H1 (cell line): ENCODE measurements around the gene KCNB1. TPM values are rescaled to one million over a fixed set of nuclear protein-coding genes. Genes with fewer than 3 reads are reported as not detected.

Experiments used
- CTCF ChIA-PET: fragments of 300-600 bp; sonication (Branson Sonifier 250); formaldehyde crosslinking; loops from one replicate; lab custom pipeline; 2021; ENCODE audit not compliant: partially characterized antibody; lab: Charles Lee
- POLR2A ChIA-PET: fragments of 300-600 bp; sonication (Branson Sonifier 250); formaldehyde crosslinking; loops from one replicate; lab custom pipeline; 2021; ENCODE audit warnings: inconsistent platforms; ENCODE audit not compliant: partially characterized antibody; lab: Charles Lee
- DNase-seq, 2 experiments: peaks; one replicate each; pipeline versions ENCODE4 v3.0.0 to v3.0.0-alpha.2; 2010 to 2022; ENCODE audit warnings: low spot score in 2 of 2, low read depth in 1 of 2, mixed read lengths in 1 of 2
- FAIRE-seq: peaks from 2 replicates; lab custom pipeline; 2011; peaks lifted over from hg19 to GRCh38; lab: Jason Lieb, UNC
- H2AFZ ChIP-seq: 2 replicates; pipeline ENCODE4 v1.8.1; 2012; ENCODE audit warnings: low read length, inconsistent platforms
- H2AK5ac ChIP-seq: 2 replicates; pipeline ENCODE4 v1.6.1; 2013; ENCODE audit warnings: low read depth, low read length
- H2BK120ac ChIP-seq: replicated peaks from 2 replicates; pipeline ENCODE3; 2013; ENCODE audit warnings: low read depth, low read length, inconsistent platforms
- H2BK12ac ChIP-seq: 2 replicates; pipeline ENCODE4 v1.6.1; 2013; ENCODE audit warnings: low read depth, low read length
- H2BK15ac ChIP-seq: 2 replicates; pipeline ENCODE4 v1.6.1; 2013; ENCODE audit warnings: low read length
- H2BK20ac ChIP-seq: 2 replicates; pipeline ENCODE4 v1.6.1; 2013; ENCODE audit warnings: low read length
- H2BK5ac ChIP-seq: 2 replicates; pipeline ENCODE4 v1.6.1; 2013; ENCODE audit warnings: low read depth, low read length
- H3K14ac ChIP-seq: 2 replicates; pipeline ENCODE4 v1.6.1; 2013; ENCODE audit warnings: inconsistent platforms; ENCODE audit not compliant: insufficient read length
- H3K18ac ChIP-seq: 2 replicates; pipeline ENCODE4 v1.6.1; 2013; ENCODE audit warnings: low read length; ENCODE audit errors: extremely low read depth
- H3K23ac ChIP-seq: 2 replicates; pipeline ENCODE4 v1.6.1; 2013; ENCODE audit warnings: inconsistent platforms; ENCODE audit not compliant: insufficient read length
- H3K23me2 ChIP-seq: 2 replicates; pipeline ENCODE4 v1.6.1; 2013; ENCODE audit warnings: low read depth, low read length
- H3K27ac ChIP-seq: 2 replicates; pipeline ENCODE4 v1.6.1; 2011; ENCODE audit warnings: low read depth, low read length, inconsistent platforms
- H3K27me3 ChIP-seq, 4 experiments: replicated peaks in 1 of 4; 1 replicate in 1 of 4; 2 replicates in 3 of 4; pipeline versions ENCODE4 v1.6.1 to v1.8.1; 2011 to 2013; ENCODE audit warnings: low read length in 3 of 4, mild to moderate bottlenecking in 3 of 4, inconsistent platforms in 2 of 4, mixed read lengths in 2 of 4, moderate library complexity in 1 of 4; ENCODE audit not compliant: control insufficient read depth in 3 of 4, insufficient read depth in 3 of 4; ENCODE audit errors: extremely low read depth in 1 of 4
- H3K36me3 ChIP-seq, 4 experiments: 2 replicates each; pipeline versions ENCODE4 v1.6.1 to v1.8.1; 2011 to 2013; ENCODE audit warnings: mild to moderate bottlenecking in 4 of 4, low read length in 3 of 4, moderate library complexity in 2 of 4, control low read depth in 1 of 4, inconsistent platforms in 1 of 4; ENCODE audit not compliant: insufficient read depth in 4 of 4, control insufficient read depth in 2 of 4
- H3K4ac ChIP-seq: replicated peaks from 2 replicates; pipeline ENCODE3; 2013; ENCODE audit warnings: low read length, low read depth, mixed read lengths, inconsistent platforms; ENCODE audit not compliant: insufficient read length
- H3K4me1 ChIP-seq, 4 experiments: replicated peaks in 1 of 4; 1 replicate in 1 of 4; 2 replicates in 3 of 4; pipeline versions ENCODE4 v1.6.1 to v1.8.1; 2011 to 2013; ENCODE audit warnings: low read length in 3 of 4, inconsistent platforms in 2 of 4, mixed read lengths in 1 of 4; ENCODE audit not compliant: insufficient read depth in 4 of 4, control insufficient read depth in 3 of 4
- H3K4me2 ChIP-seq, 2 experiments: 2 replicates each; pipeline versions ENCODE4 v1.6.1 to v1.8.1; 2011 to 2013; ENCODE audit warnings: low read depth in 2 of 2, low read length in 2 of 2, control low read depth in 1 of 2, inconsistent platforms in 1 of 2, mild to moderate bottlenecking in 1 of 2; ENCODE audit not compliant: insufficient read depth in 1 of 2
- H3K4me3 ChIP-seq, 4 experiments: fragments of 200-600, 300-600 bp in 1 of 4; sonication (generic), shearing (Covaris generic), sonication (Bioruptor Twin) in 1 of 4; 2 replicates each; pipeline versions ENCODE4 v1.5.1 to v1.8.1; 2011 to 2016; ENCODE audit warnings: low read length in 4 of 4, low read depth in 3 of 4, control low read depth in 2 of 4, inconsistent platforms in 2 of 4, mild to moderate bottlenecking in 2 of 4, mixed read lengths in 1 of 4, moderate library complexity in 1 of 4; ENCODE audit not compliant: insufficient read depth in 2 of 4; ENCODE audit errors: extremely low read depth in 1 of 4
- H3K56ac ChIP-seq: replicated peaks from 2 replicates; pipeline ENCODE3; 2013; ENCODE audit warnings: low read depth, mild to moderate bottlenecking, mixed read lengths, low read length, inconsistent platforms; ENCODE audit not compliant: insufficient read length
- H3K79me1 ChIP-seq: 2 replicates; pipeline ENCODE4 v1.6.1; 2013; ENCODE audit warnings: low read depth, low read length, control low read depth
- H3K79me2 ChIP-seq, 2 experiments: 2 replicates each; pipeline versions ENCODE4 v1.6.1 to v1.8.1; 2012 to 2013; ENCODE audit warnings: low read length in 2 of 2, mild to moderate bottlenecking in 2 of 2, inconsistent platforms in 1 of 2; ENCODE audit not compliant: insufficient read depth in 2 of 2, control insufficient read depth in 1 of 2
- H3K9ac ChIP-seq, 4 experiments: replicated peaks in 1 of 4; 1 replicate in 1 of 4; 2 replicates in 3 of 4; pipeline versions ENCODE4 v1.6.1 to v1.8.1; 2011 to 2013; ENCODE audit warnings: low read depth in 3 of 4, low read length in 3 of 4, control low read depth in 2 of 4, mild to moderate bottlenecking in 2 of 4, moderate library complexity in 2 of 4, inconsistent platforms in 1 of 4; ENCODE audit errors: extremely low read depth in 1 of 4
- H3K9me3 ChIP-seq, 2 experiments: 2 replicates each; pipeline versions ENCODE4 v1.6.1 to v1.8.1; 2012 to 2013; ENCODE audit warnings: mild to moderate bottlenecking in 2 of 2, moderate library complexity in 2 of 2, control low read depth in 1 of 2, inconsistent platforms in 1 of 2, low read depth in 1 of 2, low read length in 1 of 2, mixed read lengths in 1 of 2; ENCODE audit not compliant: insufficient read depth in 2 of 2
- H4K20me1 ChIP-seq, 2 experiments: replicated peaks in 1 of 2; 2 replicates each; pipeline versions ENCODE3 to v1.8.1; 2011 to 2013; ENCODE audit warnings: inconsistent platforms in 2 of 2, low read length in 2 of 2, mild to moderate bottlenecking in 1 of 2; ENCODE audit not compliant: insufficient read depth in 2 of 2, control insufficient read depth in 1 of 2
- H4K5ac ChIP-seq: 2 replicates; pipeline ENCODE4 v1.6.1; 2013; ENCODE audit warnings: low read length, low read depth, mixed read lengths, inconsistent platforms; ENCODE audit not compliant: insufficient read length
- H4K8ac ChIP-seq: 2 replicates; pipeline ENCODE4 v1.8.0; 2013; ENCODE audit warnings: mild to moderate bottlenecking, moderate library complexity, low read length, inconsistent platforms; ENCODE audit not compliant: insufficient read depth; ENCODE audit errors: extremely low read depth
- H4K91ac ChIP-seq: replicated peaks from 2 replicates; pipeline ENCODE3; 2013; ENCODE audit warnings: low read length, mixed read lengths, inconsistent platforms; ENCODE audit not compliant: insufficient read length
- ASH2L ChIP-seq: fragments of 200-600, 300-600 bp; sonication (generic); IDR thresholded peaks from one replicate; pipeline ENCODE4 v1.7.1; 2017; ENCODE audit warnings: low read length
- BCL11A ChIP-seq, 2 experiments: IDR thresholded peaks; one replicate each; pipeline ENCODE4 v1.6.1; 2011; ENCODE audit warnings: low read depth in 2 of 2, low read length in 2 of 2, mild to moderate bottlenecking in 2 of 2
- CREB1 ChIP-seq: IDR thresholded peaks from 2 replicates; pipeline ENCODE4 v1.6.1; 2012; ENCODE audit warnings: inconsistent platforms
- KDM4A ChIP-seq: IDR thresholded peaks from one replicate; pipeline ENCODE4 v1.7.1; 2012; ENCODE audit warnings: low read depth, mild to moderate bottlenecking, moderate library complexity, low read length, inconsistent platforms; ENCODE audit not compliant: severe bottlenecking
- NANOG ChIP-seq: IDR thresholded peaks from 2 replicates; pipeline ENCODE4 v1.6.1; 2011; ENCODE audit warnings: low read length, low read depth, mild to moderate bottlenecking, inconsistent platforms; ENCODE audit not compliant: insufficient read depth, poor library complexity, severe bottlenecking
- PHF8 ChIP-seq: fragments of 200-600 bp; sonication (generic); conservative IDR thresholded peaks from 2 replicates; pipeline ENCODE4 v1.7.1; 2012; ENCODE audit warnings: low read depth, mild to moderate bottlenecking, inconsistent platforms, low read length, moderate library complexity
- POLR2AphosphoS5 ChIP-seq: IDR thresholded peaks from 2 replicates; pipeline ENCODE4 v1.6.1; 2011; ENCODE audit warnings: low read depth, low read length
- POU5F1 ChIP-seq: IDR thresholded peaks from 2 replicates; pipeline ENCODE4 v1.6.1; 2011; ENCODE audit warnings: low read depth, mild to moderate bottlenecking, low read length, moderate library complexity
- SAP30 ChIP-seq: fragments of 300-600 bp; sonication (generic); IDR thresholded peaks from 2 replicates; pipeline ENCODE4 v1.7.1; 2012; ENCODE audit warnings: low read length, moderate library complexity, mild to moderate bottlenecking, inconsistent platforms; ENCODE audit not compliant: insufficient read depth, insufficient replicate concordance
- SIX5 ChIP-seq: IDR thresholded peaks from 2 replicates; pipeline ENCODE4 v1.6.1; 2011; ENCODE audit warnings: mild to moderate bottlenecking, low read depth, low read length
- SP1 ChIP-seq: IDR thresholded peaks from 2 replicates; pipeline ENCODE4 v1.6.1; 2011; ENCODE audit warnings: low read depth, low read length
- TBP ChIP-seq: IDR thresholded peaks from 2 replicates; pipeline ENCODE4 v1.6.1; 2011; ENCODE audit warnings: low read depth, low read length, improper control_type of control experiment
- TEAD4 ChIP-seq: IDR thresholded peaks from 2 replicates; pipeline ENCODE4 v1.6.1; 2012; ENCODE audit warnings: low read depth, low read length, inconsistent platforms, mixed read lengths
- ZNF274 ChIP-seq: IDR thresholded peaks from 2 replicates; pipeline ENCODE4 v1.7.0; 2012; ENCODE audit warnings: low read length, borderline replicate concordance; ENCODE audit errors: extremely low read depth
- WGBS, 2 experiments: shearing (Covaris generic) in 1 of 2; methylation state at CpG; one replicate each; pipeline versions ENCODE4 v1.1.6 to v1.1.7; 2013 to 2015; ENCODE audit warnings: low lambda C conversion rate in 2 of 2, mixed read lengths in 2 of 2, inconsistent platforms in 1 of 2, low coverage in 1 of 2, missing lambda C conversion rate in 1 of 2; ENCODE audit not compliant: insufficient replicate concordance in 2 of 2, insufficient coverage in 1 of 2, insufficient read length in 1 of 2; ENCODE audit errors: extremely low coverage in 1 of 2, missing lambda C conversion rate in 1 of 2; 5-methylcytosine and 5-hydroxymethylcytosine counted together
- polyA plus RNA-seq, 7 experiments: library from polyadenylated mRNA; depleted of rRNA in 3 of 7; stranded (reverse) in 5 of 7; unstranded in 2 of 7; fragments of >200 nt in 5 of 7; fragments of 200-250 nt in 2 of 7; gene quantifications; 1 replicate in 5 of 7; 2 replicates in 1 of 7; 4 replicates in 1 of 7; pipeline versions ENCODE4 v1.2.1 to v1.2.3, GENCODE V29; 2011 to 2013; ENCODE audit warnings: missing spikeins in 2 of 7, mixed read lengths in 2 of 7
- total RNA-seq: library from RNA; stranded (reverse); fragmentation: NEBNext Ultra II Directional; extraction: Animal tissue kit (Norgen Biotek cat#: 25700); gene quantifications from 2 replicates; pipeline ENCODE4 v1.2.1, GENCODE V29; 2021

Gene KCNB1
- total and polyA plus RNA-seq, 2 of the 8 experiments (the other 6 are each of a cell fraction or from before 2014, with no cell fraction given): 0.58 to 0.67 TPM

- Histone ChIP-seq H3K9me3 (no peaks in the 10 kb centered on the region), H3K27me3 (0 out of 7 replicates have a peak, but pooled peaks cover 0 to 1% (median 0%) of the 10 kb centered on the region in 4 experiments), H2BK15ac (no peak overlapping the region), H4K5ac (no peak overlapping the region), H3K4me1 (no peaks in the 10 kb centered on the region), H3K18ac (no peak overlapping the region), H4K8ac (no peak overlapping the region), H4K20me1 (no peaks in the 10 kb centered on the region), H3K9ac (no peak overlapping the region), H2BK20ac (no peak overlapping the region), H3K4me2 (no peak overlapping the region), H3K4me3 (no peak overlapping the region), H2BK5ac (no peak overlapping the region), H3K79me2 (no peaks in the 10 kb centered on the region), H2AK5ac (no peak overlapping the region), H3K79me1 (no peaks in the 10 kb centered on the region), H3K36me3 (no peaks in the 10 kb centered on the region), H3K23ac (no peak overlapping the region), H2AFZ (no peak overlapping the region; the same call in 1 of the 2 replicates), H3K4ac (no peak overlapping the region), H3K27ac (no peak overlapping the region), H3K23me2 (no peaks in the 10 kb centered on the region), H2BK12ac (no peak overlapping the region), H4K91ac (no peak overlapping the region), H2BK120ac (no peak overlapping the region), H3K14ac (no peak overlapping the region), H3K56ac (no peak overlapping the region)
- CTCF ChIA-PET: interaction anchor here (0.6 to 1.3 kb wide), 4 partner anchors 11 to 47 kb away, joined by 3 to 5 read pairs (median 4); no protein-coding TSS in a partner anchor
- no peak for DNase-seq
- FAIRE-seq: no peak
- WGBS, 2 experiments: 65% methylated on average over 4 of the region's 4 CpGs; no CpG with 5 or more reads in 1 of the 2 experiments
- POLR2A ChIA-PET: no interaction called here
- no peak for TF ChIP-seq SAP30
- TF ChIP-seq NANOG: no peak
- TF ChIP-seq SIX5: no peak
- TF ChIP-seq BCL11A (IDR thresholded peaks at IDR 0.05; ENCODE audit: low read depth in 2 of 2, low read length in 2 of 2): no peak
- TF ChIP-seq KDM4A: no peak
- TF ChIP-seq TBP: no peak
- TF ChIP-seq ASH2L: no peak
- no peak for TF ChIP-seq POU5F1
- TF ChIP-seq PHF8: no peak
- no peak for TF ChIP-seq POLR2AphosphoS5
- TF ChIP-seq CREB1: no peak
- TF ChIP-seq TEAD4: no peak
- no peak for TF ChIP-seq ZNF274
- no peak for TF ChIP-seq SP1
Observed at GRCh38 chr20:49361862-49362660, 120.4 kb downstream of the KCNB1 start.
